HG03280 (cell line): ENCODE measurements around the gene BNIP5.

Experiments used
- ATAC-seq: cut with Tn5 transposase; IDR thresholded peaks from one replicate; pipeline ENCODE4 v1.9.1; 2021; ENCODE audit warnings: mild to moderate bottlenecking, moderate library complexity; ENCODE audit not compliant: unreplicated experiment

Gene BNIP5

GRCh38 chr6:36269834-36270705 lies 66.6 kb downstream of the BNIP5 start, which contains the start of gene PNPLA1:
Gene PNPLA1, plus strand, starts transcription at chr6:36270060. Its CDS starts 400 bp downstream, at chr6:36270460.
- no peak for ATAC-seq

DNA sequence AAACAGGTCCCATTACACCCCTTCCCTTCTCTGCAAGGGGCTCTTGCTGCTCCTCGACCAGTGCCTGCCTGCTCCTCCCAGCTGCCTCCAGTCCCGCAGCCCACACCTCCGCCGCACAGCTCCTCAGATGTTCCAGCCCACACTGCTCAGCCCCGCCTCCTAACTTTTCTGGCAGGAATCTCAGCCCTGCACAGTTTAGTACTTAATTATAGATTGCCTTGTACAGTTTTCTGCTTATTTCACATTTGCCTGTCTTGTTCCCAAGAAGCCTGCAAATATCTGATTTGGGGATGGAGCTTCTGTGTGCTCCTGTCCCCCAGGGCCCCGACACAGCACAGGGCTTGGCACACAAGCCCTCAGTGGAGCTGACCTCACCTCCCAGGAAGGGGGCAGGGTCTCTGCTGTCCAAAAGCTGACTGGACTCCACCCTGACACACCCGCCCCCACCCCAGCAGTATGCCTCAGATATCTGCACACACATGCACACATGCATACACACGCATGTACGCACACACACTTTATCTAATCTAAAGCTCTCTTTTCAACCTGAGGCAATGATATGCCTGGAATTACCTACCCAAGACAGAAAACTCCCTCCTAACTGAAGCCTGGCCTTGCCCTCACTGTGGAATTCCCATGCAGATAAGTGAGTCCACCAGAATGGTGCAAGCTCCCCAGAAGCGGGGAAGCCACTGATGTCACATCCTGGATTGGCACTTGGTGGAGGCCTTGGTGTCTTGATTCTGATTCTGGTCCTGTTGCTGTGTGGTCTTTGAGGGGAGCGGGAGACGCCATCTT lies 68.0 kb downstream of the BNIP5 start:
- ATAC-seq, result no peak

GRCh38 chr6:36267731-36268477 lies 68.8 kb downstream of the BNIP5 start:
- ATAC-seq, result no peak

- no peak for ATAC-seq
Measured at GRCh38 chr6:36266913-36267644, 69.6 kb downstream of the BNIP5 start.
